IgD-negative memory B cell (primary cell): Measurements from ENCODE around the gene CDYL. TPM values are rescaled to one million over a fixed set of nuclear protein-coding genes. Genes with fewer than 3 reads are reported as not detected.

Experiments used
- H3K27ac Mint-ChIP-seq, 3 donors: one replicate each; pipeline ENCODE4 v1.8.0; 2020 to 2022; ENCODE audit warnings: mild to moderate bottlenecking in 3 of 3, mixed read lengths in 3 of 3, moderate library complexity in 1 of 3
- H3K27me3 Mint-ChIP-seq: one replicate; pipeline ENCODE4 v1.8.0; 2021; ENCODE audit warnings: mixed read lengths
- H3K36me3 Mint-ChIP-seq: one replicate; pipeline ENCODE4 v1.8.0; 2020; ENCODE audit warnings: mild to moderate bottlenecking, mixed read lengths
- H3K4me1 Mint-ChIP-seq, 3 donors: one replicate each; pipeline ENCODE4 v1.8.0; 2020 to 2022; ENCODE audit warnings: mixed read lengths in 3 of 3, mild to moderate bottlenecking in 1 of 3
- H3K4me3 Mint-ChIP-seq, 4 donors: one replicate each; pipeline ENCODE4 v1.8.0; 2020 to 2022; ENCODE audit warnings: mild to moderate bottlenecking in 4 of 4, mixed read lengths in 4 of 4, moderate library complexity in 3 of 4
- H3K9me3 Mint-ChIP-seq, 3 donors: one replicate each; pipeline ENCODE4 v1.8.0; 2020 to 2021; ENCODE audit warnings: mixed read lengths in 3 of 3, mild to moderate bottlenecking in 1 of 3
- polyA plus RNA-seq: library from polyadenylated mRNA; unstranded; fragments of 300-500 nt; fragmentation: Illumina TruSeq; gene quantifications from one replicate; pipeline ENCODE4 v1.2.3, GENCODE V29; 2021

The CDYL gene
- polyA plus RNA-seq, 1 donor from 2014 or later = 5.3 TPM

DNA sequence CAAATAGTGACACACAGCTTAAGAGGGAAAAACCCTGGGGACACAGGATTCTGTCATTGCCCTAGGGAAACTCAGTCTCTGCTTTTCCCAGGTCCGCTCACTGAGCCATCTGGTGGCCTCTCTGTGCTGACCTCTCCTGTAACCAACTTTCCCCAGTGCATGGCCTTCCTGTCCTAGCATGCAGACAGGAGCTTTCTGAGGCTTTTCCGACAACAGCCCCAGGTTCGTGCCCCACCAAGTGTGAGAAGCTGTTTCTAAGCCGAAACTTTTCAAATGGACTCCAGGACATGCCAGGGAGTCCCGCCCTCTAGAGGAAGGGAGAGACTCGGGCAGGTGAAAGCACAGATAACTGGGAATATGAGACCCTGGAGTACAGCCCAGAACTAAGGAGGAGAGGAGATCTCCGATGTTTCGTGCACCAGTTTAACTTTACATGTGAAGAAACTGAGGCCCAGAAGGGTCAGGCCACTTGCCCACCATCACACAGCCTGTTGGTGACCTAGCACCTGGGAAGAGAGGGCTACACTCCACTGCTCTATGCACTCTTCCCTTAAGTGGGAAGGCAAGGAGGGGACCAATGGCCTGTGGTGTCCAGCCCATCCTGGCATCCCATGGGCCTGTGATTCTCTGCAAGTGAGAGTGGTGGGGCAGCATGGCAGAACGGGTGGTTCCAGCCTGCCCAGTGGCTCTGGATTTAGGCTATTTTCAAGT lies 181.5 kb downstream of the CDYL start:
- no peak overlapping the region for H3K4me3 Mint-ChIP-seq
- no peaks in the 10 kb centered on the region for H3K9me3 Mint-ChIP-seq
- H3K36me3 Mint-ChIP-seq = peaks cover 10% of the 10 kb centered on the region
- H3K27me3 Mint-ChIP-seq = no peaks in the 10 kb centered on the region
- no peaks in the 10 kb centered on the region for H3K4me1 Mint-ChIP-seq
- H3K27ac Mint-ChIP-seq = no peak overlapping the region

DNA sequence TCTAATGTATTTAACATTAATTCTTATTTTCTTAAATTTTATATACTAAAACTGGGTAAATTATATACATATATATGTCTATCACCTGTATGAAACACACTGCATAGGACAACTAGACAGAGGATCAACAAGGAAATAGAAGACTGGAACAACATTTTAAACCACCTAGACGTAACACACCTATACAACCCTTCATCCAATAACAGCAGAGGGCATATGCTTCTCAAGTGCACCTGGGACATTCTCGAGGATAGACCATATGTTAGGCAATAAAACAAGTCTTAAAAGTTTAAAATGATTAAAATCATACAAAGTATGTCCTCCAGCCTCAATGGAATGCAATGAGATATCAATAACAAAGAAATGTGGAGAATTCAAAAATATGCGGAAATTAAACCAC lies 182.4 kb downstream of the CDYL start:
- Mint-ChIP-seq H3K27ac (no peak overlapping the region), H3K4me1 (no peaks in the 10 kb centered on the region), H3K9me3 (no peaks in the 10 kb centered on the region), H3K27me3 (no peaks in the 10 kb centered on the region), H3K36me3 (peaks cover 10% of the 10 kb centered on the region), H3K4me3 (no peak overlapping the region)

DNA sequence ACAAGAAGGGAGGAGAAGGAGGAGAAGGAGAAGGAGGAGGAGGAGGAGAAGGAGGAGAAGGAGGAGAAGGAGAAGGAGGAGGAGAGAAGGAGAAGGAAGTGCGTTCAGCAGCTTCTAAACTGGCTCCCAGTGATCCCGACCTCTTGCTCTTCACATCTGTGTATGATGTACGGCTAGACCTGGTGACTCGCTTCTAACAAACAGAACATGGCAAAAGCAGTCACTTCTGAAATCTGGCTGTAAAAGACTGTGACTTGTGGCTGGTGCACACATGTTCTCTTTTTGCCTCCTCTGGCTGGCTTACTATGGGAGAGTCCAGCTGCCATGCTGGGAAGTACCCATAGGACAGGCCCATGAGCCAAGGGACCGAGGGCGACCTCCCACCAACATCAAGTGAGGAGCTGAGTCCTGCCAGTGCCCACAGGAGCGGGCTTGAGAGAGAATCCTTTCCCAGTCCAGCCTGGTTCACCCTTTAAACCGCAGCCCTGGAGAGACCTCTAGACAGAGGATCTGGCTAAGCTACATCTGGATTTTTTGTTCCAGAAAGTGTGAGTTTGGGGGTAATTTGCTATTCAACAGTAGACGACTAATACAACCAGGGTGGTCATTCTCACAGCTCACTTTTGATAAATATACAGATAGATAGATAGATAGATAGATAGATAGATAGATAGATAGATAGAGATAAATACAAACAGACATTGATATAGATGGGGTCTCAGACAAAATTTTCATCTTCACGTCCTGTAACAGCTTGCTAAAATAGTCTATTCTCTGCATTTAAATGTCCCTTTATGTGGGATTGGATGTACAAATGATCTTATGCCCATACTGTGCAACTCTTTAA lies 185.3 kb downstream of the CDYL start:
- Mint-ChIP-seq H3K9me3 (no peaks in the 10 kb centered on the region), H3K4me1 (no peaks in the 10 kb centered on the region), H3K36me3 (peaks cover 3% of the 10 kb centered on the region), H3K4me3 (no peak overlapping the region), H3K27ac (no peak overlapping the region), H3K27me3 (peaks cover 6% of the 10 kb centered on the region)

DNA sequence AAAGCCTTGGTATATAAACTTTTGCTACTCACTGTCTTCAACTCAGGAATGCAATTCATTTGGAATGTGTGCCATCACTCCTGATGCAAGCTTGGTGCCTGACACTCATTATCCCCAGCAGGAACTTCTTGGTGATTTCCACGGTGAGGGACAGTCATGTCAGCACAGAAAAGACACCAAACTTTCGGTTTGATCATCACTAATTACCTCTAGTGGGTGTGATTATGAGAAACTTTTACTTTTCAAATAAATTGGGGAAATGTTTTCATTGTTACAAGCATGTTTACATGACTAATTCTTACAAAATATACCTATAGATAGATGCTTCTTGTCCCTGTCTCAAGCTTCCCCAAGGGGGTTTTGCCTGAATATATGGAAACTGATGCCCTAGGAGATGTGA lies 186.7 kb downstream of the CDYL start:
- no peak overlapping the region for H3K27ac Mint-ChIP-seq
- H3K9me3 Mint-ChIP-seq = no peaks in the 10 kb centered on the region
- H3K27me3 Mint-ChIP-seq = peaks cover 6% of the 10 kb centered on the region
- no peaks in the 10 kb centered on the region for H3K36me3 Mint-ChIP-seq
- no peaks in the 10 kb centered on the region for H3K4me1 Mint-ChIP-seq
- H3K4me3 Mint-ChIP-seq = no peak overlapping the region

DNA sequence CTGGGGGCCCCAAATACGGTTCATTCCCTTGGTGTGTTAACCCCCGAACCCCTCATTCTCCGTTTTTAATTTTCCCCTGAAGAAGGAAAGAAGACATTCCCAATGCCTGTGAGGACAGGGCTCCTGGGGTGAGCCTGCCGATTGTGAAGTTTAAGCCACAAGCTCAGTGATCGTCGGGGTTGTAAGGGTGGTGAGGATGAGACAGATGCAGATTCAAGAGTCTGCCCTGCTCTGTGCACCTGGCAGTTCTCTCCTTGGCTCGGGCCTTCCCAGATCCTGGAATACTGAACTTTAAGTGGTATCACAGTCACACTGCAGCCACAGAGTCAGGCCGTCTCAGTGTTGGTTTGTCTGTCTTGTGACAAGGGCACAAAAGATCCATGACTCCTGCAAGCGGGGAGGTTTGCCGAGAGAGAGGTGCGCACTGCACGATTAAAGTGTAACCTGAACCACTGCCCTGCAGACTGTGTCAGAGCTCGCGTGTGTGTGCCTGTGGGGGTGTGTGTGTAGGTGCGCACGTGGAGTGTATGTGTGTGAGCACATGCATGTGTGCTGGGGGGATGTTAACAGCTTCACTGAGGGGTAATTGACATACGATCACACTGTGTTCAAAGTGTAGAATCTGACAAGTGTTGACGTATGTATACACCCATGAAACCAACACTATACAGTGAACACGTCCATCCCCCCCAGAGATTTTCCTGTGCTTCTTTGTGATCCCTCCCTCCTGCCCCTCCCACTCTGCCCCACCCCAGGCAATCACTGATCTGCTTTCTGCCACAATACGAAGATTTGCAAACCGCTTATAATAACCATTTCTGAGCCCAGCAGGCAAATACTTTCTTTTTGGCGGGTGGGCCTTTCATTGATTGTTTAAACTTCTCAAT lies 188.7 kb downstream of the CDYL start:
- Mint-ChIP-seq H3K9me3 (no peaks in the 10 kb centered on the region), H3K4me3 (peak overlapping the region in 1 of 4 donors; percentile 47), H3K4me1 (no peaks in the 10 kb centered on the region), H3K27ac (no peak overlapping the region), H3K27me3 (peaks cover 6% of the 10 kb centered on the region), H3K36me3 (peaks cover 2% of the 10 kb centered on the region)

DNA sequence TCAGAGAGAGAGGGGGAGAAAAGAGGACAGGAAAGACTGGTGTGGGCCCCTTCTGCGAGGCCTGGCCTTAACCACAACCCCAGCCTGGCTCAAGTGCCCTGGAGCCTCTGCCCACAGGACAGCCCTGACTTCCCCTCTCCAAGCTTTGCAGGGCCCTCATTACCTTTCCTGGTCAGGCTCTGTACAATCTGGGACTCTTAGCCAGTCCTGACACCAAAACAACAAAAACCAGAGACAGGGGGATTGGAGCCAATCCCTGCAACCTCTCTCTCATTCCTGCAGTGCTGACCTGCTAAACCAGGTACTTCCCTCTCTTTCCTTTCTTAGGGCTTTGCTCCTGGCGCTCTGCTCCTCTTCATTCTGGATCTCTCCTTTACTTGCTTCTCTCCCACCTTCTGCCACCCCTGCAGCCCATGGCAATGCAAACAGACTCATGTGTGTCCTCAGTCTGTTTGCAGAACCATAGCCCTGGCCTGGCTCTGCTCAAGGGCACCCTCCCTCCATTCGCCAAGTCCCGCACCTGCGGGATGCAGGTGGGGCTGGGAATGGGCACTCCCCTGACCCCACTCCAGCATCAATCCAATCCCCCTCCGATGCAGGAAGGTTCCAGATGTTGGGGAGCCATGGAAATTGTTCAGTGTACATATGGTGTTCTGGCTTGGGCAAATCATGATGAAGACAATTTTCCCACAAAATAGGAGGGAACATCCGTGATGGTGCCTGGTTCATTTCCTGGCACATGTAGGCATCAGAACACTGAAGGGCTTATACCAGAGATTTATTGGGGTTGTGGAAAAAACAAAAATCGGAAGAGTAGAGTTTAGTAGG lies 189.6 kb downstream of the CDYL start:
- no peaks in the 10 kb centered on the region for H3K9me3 Mint-ChIP-seq
- H3K36me3 Mint-ChIP-seq = peaks cover 2% of the 10 kb centered on the region
- no peak overlapping the region for H3K4me3 Mint-ChIP-seq
- H3K27ac Mint-ChIP-seq = peak overlapping the region in 1 of 3 donors; percentile 27
- H3K4me1 Mint-ChIP-seq = no peaks in the 10 kb centered on the region
- H3K27me3 Mint-ChIP-seq = peaks cover 9% of the 10 kb centered on the region

DNA sequence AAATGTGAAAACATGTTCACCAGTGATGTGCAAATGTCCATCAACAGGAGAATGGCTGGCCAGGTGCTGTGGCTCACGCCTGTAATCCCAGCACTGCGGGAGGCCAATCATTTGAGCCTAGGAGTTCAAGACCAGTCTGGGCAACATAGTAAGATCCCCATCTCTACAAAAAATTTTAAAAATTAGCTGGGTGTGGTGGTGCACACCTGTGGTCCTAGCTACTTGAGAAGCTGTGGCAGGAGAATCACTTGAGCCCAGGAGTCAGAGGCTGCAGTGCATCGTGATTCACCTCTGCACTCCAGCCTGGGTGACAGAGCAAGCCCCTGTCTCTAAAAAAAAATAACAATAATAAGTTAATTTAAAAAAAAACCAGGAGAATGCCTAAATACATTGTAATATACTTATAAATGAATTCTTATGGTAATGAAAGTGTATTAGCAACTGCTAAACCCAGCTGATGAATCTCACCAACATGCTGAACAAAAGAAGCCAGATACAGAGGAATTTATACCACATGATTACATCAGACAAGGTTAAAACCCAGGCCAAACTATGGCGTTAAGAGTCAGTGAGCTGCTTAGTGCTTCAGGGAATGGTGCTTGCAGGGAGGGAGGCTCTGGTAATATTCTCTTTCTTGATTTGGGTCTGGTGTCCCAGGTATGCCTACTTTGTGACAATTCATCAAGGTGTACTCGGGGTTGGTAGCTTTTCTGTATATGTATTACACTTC lies 191.3 kb downstream of the CDYL start:
- H3K36me3 Mint-ChIP-seq = peaks cover 3% of the 10 kb centered on the region
- H3K4me1 Mint-ChIP-seq = no peaks in the 10 kb centered on the region
- peaks cover 10% of the 10 kb centered on the region for H3K27me3 Mint-ChIP-seq
- peak overlapping the region in 1 of 4 donors; percentile 22 for H3K4me3 Mint-ChIP-seq
- H3K27ac Mint-ChIP-seq = no peak overlapping the region
- H3K9me3 Mint-ChIP-seq = no peaks in the 10 kb centered on the region

DNA sequence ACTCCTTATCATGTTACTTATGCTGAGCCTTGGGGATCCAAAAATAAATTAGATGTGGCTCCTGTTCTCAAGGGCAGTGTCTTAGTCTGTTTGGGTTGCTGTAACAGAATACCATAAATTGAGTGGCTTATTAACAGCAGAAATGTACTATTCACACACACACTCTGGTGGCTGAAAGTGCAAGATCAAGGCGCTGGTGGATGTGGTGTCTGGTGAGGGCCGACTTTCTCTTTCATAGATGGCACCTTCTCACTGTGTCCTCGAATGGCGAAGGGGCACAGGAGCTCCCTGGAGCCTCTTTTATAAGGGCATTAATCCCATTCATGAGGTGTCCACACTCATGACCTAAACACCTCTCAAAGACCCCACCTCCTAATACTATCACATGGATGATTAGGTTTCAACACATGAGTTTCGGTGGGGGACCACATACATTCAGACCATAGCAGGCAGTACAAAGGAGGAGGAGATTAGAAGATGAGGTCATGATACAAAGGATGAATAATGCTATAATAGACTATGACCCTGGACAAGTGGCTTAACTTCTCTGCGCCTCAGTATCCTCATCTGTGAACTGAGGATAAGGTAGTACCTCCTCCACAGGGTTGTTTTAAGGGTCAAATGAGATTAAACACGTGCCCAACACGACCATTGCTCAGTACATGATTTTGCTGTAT lies 193.5 kb downstream of the CDYL start:
- peak overlapping the region in 1 of 3 donors; percentile 62 for H3K27ac Mint-ChIP-seq
- H3K4me1 Mint-ChIP-seq = no peaks in the 10 kb centered on the region
- peaks cover 3% of the 10 kb centered on the region for H3K36me3 Mint-ChIP-seq
- no peaks in the 10 kb centered on the region for H3K9me3 Mint-ChIP-seq
- H3K27me3 Mint-ChIP-seq = peaks cover 10% of the 10 kb centered on the region
- H3K4me3 Mint-ChIP-seq = no peak overlapping the region

DNA sequence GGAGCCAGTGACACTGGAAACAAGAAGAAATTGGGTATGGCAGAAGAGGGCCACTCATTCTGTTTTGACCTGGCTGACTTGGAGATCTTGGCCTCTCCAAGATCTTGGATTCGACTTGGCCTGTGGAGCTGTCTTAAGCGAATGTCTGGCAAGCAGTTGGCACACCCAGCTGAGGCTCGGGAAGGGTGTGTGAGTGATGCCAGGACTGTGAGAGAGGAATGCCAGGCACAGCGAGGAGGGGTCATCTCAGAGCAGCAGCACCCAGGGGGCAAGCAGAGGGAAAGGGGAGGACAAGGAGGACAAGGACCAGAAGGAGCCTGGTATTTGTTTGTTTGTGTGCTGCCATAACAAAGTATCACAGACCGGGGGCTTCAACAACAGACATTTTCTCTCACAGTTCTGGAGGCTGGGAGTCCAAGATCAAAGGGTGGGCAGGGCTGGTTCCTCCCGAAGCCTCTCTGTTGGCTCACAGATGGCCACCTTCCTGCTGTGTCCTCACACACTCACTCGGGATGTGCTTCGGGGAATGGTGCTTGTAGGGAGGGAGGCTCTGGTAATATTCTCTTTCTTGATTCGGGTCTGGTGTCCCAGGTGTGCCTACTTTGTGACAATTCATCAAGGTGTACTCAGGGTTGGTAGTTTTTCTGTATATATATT lies 194.7 kb downstream of the CDYL start:
- peak overlapping the region in 1 of 3 donors; percentile 62 for H3K27ac Mint-ChIP-seq

DNA sequence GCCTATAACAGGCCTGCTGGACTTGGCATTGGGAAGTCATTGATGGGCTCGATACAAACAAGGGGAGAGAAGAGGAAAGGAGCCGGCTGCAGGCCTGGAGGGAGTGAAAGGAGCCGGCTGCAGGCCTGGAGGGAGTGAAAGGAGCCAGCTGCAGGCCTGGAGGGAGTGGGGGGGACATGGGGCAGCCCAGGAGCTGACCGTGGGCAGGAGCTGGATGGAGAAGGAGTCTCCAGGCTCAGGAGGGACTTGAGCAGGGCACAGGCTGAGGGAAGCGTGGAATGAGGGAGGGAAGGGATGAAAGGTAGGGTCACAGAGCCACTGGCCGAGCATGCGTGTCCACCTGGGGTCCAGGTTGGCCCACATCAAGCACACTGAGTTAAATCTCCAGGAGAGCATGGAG lies 195.6 kb downstream of the CDYL start:
- no peak overlapping the region for H3K4me3 Mint-ChIP-seq
- peaks cover 6% of the 10 kb centered on the region for H3K36me3 Mint-ChIP-seq
- no peak overlapping the region for H3K27ac Mint-ChIP-seq
- H3K9me3 Mint-ChIP-seq = peaks cover 2 to 6% (median 5%) of the 10 kb centered on the region in 3 donors
- peaks cover 0 to under 1% (median 0%) of the 10 kb centered on the region in 3 donors for H3K4me1 Mint-ChIP-seq
- H3K27me3 Mint-ChIP-seq = peaks cover 8% of the 10 kb centered on the region

More for the DNA sequence above, 194.7 kb downstream of the CDYL start:
- Mint-ChIP-seq H3K27me3 (peaks cover 9% of the 10 kb centered on the region), H3K4me3 (peak overlapping the region in 1 of 4 donors; percentile 64), H3K9me3 (no peaks in the 10 kb centered on the region), H3K36me3 (peaks cover 3% of the 10 kb centered on the region), H3K4me1 (no peaks in the 10 kb centered on the region)

DNA sequence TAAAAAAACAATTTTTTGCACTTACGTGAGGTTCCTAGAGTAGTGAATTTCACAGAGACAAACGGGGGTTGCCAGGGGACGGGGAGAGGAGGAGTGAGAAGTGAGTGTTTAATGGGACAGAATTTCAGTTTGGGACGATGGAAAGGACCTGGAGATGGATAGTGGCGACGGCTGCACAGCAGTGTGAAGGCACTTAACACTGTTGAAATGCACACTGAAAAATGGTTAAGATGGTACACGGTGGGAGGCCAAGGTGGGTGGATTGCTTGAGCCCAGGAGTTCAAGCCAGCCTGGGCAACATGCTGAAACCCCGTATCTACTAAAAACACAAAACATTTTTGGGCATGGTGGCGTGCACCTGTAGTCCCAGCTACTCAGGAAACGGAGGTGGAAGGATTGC lies 196.2 kb downstream of the CDYL start:
- Mint-ChIP-seq H3K36me3 (peaks cover 9% of the 10 kb centered on the region), H3K4me3 (no peak overlapping the region), H3K4me1 (peaks cover 0 to 3% (median 0%) of the 10 kb centered on the region in 3 donors), H3K9me3 (peaks cover 5 to 9% (median 5%) of the 10 kb centered on the region in 3 donors), H3K27me3 (peaks cover 8% of the 10 kb centered on the region), H3K27ac (no peak overlapping the region)

DNA sequence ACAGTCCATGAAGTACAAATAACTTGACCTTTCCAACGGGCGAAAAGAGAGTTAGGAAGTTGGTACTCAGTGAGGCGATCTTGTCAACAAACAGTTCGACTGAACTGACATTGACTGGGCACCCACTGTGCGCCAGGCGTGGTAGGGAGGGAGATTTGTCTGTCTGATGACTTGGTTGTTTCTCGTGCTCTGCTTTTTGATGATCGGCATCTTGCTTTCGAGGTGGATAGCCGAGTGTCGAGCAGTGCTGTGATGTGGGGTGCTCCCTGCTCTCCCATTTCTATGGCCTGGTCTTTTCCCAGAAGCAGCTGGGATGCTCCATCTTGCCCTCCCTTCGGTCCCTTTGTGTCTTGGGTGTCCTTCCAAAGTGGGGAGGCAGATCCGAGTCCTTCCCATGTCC lies 197.2 kb downstream of the CDYL start:
- no peak overlapping the region for H3K4me3 Mint-ChIP-seq
- peaks cover 10% of the 10 kb centered on the region for H3K27me3 Mint-ChIP-seq
- H3K27ac Mint-ChIP-seq = no peak overlapping the region
- H3K4me1 Mint-ChIP-seq = peaks cover 0 to 3% (median 0%) of the 10 kb centered on the region in 3 donors
- H3K9me3 Mint-ChIP-seq = peaks cover 5 to 9% (median 5%) of the 10 kb centered on the region in 3 donors
- peaks cover 11% of the 10 kb centered on the region for H3K36me3 Mint-ChIP-seq
